NCI-H226 (cell line): Measurements from ENCODE around the gene PGBD1.

Experiments
- DNase-seq: peaks from one replicate; pipeline ENCODE4 v3.0.0-alpha.2; 2015

The PGBD1 gene

GRCh38 chr6:28335564-28336283 is 54.4 kb downstream of the PGBD1 start, which contains the start of gene ZSCAN31:
TSS of gene ZSCAN31 (minus strand) at chr6:28336148. CDS start at chr6:28329683, 6,465 bp downstream.
- peak; percentile 96 for DNase-seq

GRCh38 chr6:28336284-28337120 is 55.1 kb downstream of the PGBD1 start:
- DNase-seq, result no peak

GRCh38 chr6:28337121-28337520 is 55.7 kb downstream of the PGBD1 start:
- DNase-seq, result no peak

- no peak for DNase-seq
Measured at GRCh38 chr6:28340310-28341095, 59.1 kb downstream of the PGBD1 start.

GRCh38 chr6:28343898-28344677 is 62.7 kb downstream of the PGBD1 start:
- no peak for DNase-seq

GRCh38 chr6:28345201-28345600 is 63.8 kb downstream of the PGBD1 start:
- DNase-seq, result no peak

GRCh38 chr6:28347119-28347518 is 65.7 kb downstream of the PGBD1 start:
- no peak for DNase-seq

GRCh38 chr6:28349344-28349891 is 68.0 kb downstream of the PGBD1 start:
- DNase-seq, result no peak

GRCh38 chr6:28349892-28350737 is 68.7 kb downstream of the PGBD1 start, which contains the start of gene ZKSCAN3:
TSS of gene ZKSCAN3 (plus strand) at chr6:28349947. CDS start at chr6:28359587, 9,640 bp downstream.
- peak; percentile 67 for DNase-seq

- DNase-seq, result no peak
Measured at GRCh38 chr6:28351087-28351486, 69.7 kb downstream of the PGBD1 start.

GRCh38 chr6:28351493-28351925 is 70.1 kb downstream of the PGBD1 start:
- no peak for DNase-seq
